AG04450 (cell line): Measurements from ENCODE around the gene KIF26B. TPM values are rescaled to one million over a fixed set of nuclear protein-coding genes. Genes with fewer than 3 reads are reported as not detected.

ENCODE experiments used
- CTCF ChIA-PET: fragments of 300-600, 350-600 bp; formaldehyde crosslinking; extraction: SDS; loops from one replicate; lab custom pipeline; 2022; ENCODE audit warnings: antibody characterized with exemption, inconsistent platforms; lab: Charles Lee
- POLR2A ChIA-PET: fragments of 350-600 bp; formaldehyde crosslinking; extraction: SDS; loops from one replicate; lab custom pipeline; 2021; ENCODE audit warnings: antibody characterized with exemption, inconsistent platforms; lab: Yijun Ruan, JAX
- DNase-seq: peaks from one replicate; pipeline ENCODE4 v3.0.0-alpha.2; 2011; ENCODE audit warnings: low read depth, low spot score
- H3K27ac ChIP-seq: one replicate; pipeline ENCODE4 v1.5.1; 2012; ENCODE audit warnings: low read depth, low read length, control low read depth
- H3K27me3 ChIP-seq: one replicate; pipeline ENCODE4 v1.6.0; 2012; ENCODE audit warnings: low read length; ENCODE audit not compliant: control insufficient read depth, insufficient read depth
- H3K4me3 ChIP-seq: 2 replicates; pipeline ENCODE4 v1.5.1; 2011; ENCODE audit warnings: mild to moderate bottlenecking, low read depth, low read length, control low read depth
- H3K9me3 ChIP-seq: 2 replicates; pipeline ENCODE4 v1.5.1; 2012; ENCODE audit warnings: low read length; ENCODE audit not compliant: control insufficient read depth, insufficient read depth
- polyA plus RNA-seq: library from polyadenylated mRNA; depleted of rRNA; stranded (reverse); fragments of >200 nt; gene quantifications from 2 replicates; pipeline ENCODE4 v1.2.3, GENCODE V29; 2011
- TF ChIP-seq, protein P1 (sequence below): IDR thresholded peaks from 2 replicates; pipeline ENCODE4 v1.5.1; 2011; ENCODE audit warnings: low read depth, low read length, control low read depth, inconsistent platforms

The KIF26B gene
- polyA plus RNA-seq, 1 experiment: 2.4 TPM

DNA sequence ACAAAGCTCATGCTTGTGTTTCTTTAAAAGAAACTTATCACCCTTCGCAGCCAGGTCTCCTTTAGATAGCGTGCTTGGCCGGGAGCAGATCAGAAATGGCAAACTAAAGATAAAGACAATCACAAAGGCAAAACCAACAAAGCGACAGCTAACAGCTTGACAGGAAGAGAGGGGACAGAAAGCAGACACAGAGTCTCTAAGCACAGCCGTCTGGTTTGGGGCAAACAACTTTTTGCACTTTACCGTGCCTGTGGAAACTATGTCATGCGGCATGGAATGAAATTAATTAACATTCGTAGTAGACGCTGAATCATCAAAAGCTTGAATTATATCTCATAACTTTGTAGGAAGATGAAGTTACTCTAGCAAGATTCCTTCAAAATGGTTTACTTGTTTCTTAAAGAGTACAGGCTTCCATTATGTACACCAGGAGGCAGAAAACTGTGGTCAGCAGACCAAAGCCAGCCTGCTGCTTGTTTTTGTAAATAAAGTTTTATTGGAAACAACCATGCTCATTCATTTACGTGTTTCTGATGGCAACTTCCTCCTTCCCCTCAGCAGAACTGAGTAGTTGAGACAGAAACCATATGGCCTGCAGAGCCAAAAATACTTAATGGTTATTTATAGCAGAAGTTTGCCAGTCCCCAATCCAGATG is 183.2 kb downstream of the KIF26B start:
- DNase-seq: peak; percentile 6
- H3K27me3 ChIP-seq: no peaks in the 10 kb centered on the region
- no peak overlapping the region for H3K4me3 ChIP-seq
- H3K9me3 ChIP-seq: no peaks in the 10 kb centered on the region
- ChIA-PET POLR2A (no interaction called here), CTCF (no interaction called here)
- no peak overlapping the region for H3K27ac ChIP-seq
- TF ChIP-seq, protein P1, sequence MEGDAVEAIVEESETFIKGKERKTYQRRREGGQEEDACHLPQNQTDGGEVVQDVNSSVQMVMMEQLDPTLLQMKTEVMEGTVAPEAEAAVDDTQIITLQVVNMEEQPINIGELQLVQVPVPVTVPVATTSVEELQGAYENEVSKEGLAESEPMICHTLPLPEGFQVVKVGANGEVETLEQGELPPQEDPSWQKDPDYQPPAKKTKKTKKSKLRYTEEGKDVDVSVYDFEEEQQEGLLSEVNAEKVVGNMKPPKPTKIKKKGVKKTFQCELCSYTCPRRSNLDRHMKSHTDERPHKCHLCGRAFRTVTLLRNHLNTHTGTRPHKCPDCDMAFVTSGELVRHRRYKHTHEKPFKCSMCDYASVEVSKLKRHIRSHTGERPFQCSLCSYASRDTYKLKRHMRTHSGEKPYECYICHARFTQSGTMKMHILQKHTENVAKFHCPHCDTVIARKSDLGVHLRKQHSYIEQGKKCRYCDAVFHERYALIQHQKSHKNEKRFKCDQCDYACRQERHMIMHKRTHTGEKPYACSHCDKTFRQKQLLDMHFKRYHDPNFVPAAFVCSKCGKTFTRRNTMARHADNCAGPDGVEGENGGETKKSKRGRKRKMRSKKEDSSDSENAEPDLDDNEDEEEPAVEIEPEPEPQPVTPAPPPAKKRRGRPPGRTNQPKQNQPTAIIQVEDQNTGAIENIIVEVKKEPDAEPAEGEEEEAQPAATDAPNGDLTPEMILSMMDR: no peak

DNA sequence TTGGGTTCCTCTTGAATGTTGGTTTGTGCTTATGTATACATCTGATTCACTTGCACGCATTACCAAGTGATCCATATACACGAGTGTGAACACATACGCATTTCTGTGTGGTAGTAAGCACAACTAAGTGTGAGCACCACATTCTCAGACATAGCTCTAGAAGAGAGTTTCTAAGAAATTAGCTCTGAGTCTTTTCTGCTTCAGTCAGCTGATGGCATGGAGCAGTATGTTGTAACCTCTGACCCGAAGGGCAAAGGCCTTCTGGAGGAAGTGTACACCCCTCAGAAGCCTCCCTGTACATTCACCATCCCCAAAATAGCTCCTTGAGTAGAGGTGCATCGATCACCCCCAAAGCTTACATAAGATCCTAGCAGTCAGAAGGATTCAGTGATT is 183.7 kb downstream of the KIF26B start:
- no peak for DNase-seq
- ChIA-PET POLR2A (no interaction called here), CTCF (interaction anchor here (0.5 kb wide), 1 partner anchor 699 kb away, joined by 4 read pairs; no protein-coding TSS in a partner anchor)
- Histone ChIP-seq H3K27ac (no peak overlapping the region), H3K4me3 (no peak overlapping the region), H3K27me3 (no peaks in the 10 kb centered on the region), H3K9me3 (no peaks in the 10 kb centered on the region)
- TF ChIP-seq, protein P1: no peak

DNA sequence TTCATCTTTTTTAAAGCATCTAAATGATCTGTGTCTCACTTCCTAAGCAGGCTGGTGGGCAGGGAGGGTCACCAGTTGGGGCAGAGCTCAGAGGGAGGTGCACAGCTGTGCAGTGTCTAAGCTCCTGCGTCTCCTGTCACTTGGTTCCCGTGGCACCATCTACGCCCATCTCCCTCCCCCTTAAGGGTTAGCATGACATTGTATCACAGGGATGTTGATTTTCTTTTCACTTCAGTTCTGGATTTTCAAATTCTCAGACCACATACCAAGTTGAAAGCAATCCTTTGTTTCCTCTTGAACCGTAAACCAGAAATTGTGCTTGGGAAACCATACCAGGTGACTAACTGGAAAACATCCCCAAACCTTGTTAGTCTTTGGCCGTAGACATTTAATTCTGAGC is 187.0 kb downstream of the KIF26B start:
- Histone ChIP-seq H3K27me3 (no peaks in the 10 kb centered on the region), H3K9me3 (peaks cover 5% of the 10 kb centered on the region; the same call in 1 of the 2 replicates), H3K4me3 (no peak overlapping the region), H3K27ac (no peak overlapping the region)
- CTCF ChIA-PET: no interaction called here
- POLR2A ChIA-PET: no interaction called here
- TF ChIP-seq, protein P1: no peak
- no peak for DNase-seq

DNA sequence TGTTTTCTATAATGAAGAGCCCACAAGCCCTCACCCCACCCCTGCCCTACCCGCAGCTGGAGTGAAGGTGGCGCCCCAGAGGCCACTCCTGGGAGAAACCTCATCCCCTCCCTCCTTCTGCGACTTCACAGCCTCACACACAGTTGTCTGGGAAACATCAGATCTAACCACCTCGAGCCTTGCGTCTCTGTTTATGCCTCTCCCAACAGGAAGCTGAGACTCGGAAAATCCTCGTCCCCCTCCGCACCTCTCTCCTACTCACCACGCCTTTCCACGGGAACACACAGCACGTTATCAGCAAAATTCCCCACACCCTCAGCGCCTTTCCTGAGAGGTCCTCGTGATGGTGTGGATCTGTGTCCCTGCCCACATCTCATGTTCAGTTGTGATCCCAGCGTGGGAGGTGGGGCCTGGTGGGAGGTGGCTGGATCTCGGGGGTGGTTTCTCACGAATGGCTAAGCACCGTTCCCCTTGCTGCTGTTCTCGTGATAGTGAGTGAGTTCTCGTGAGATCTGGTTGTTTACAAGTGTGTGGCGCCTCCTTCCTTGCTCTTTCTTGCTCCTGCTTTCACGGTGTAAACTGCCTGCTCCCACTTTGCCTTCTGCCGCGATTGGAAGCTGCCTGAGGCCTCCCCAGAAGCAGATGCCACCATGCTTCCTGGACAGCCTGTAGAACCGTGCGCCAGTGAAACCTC is 190.6 kb downstream of the KIF26B start:
- CTCF ChIA-PET: no interaction called here
- POLR2A ChIA-PET: no interaction called here
- Histone ChIP-seq H3K27ac (no peak overlapping the region), H3K4me3 (no peak overlapping the region), H3K27me3 (no peaks in the 10 kb centered on the region), H3K9me3 (peaks cover 5% of the 10 kb centered on the region; the same call in 1 of the 2 replicates)
- TF ChIP-seq, protein P1: no peak
- DNase-seq: no peak

DNA sequence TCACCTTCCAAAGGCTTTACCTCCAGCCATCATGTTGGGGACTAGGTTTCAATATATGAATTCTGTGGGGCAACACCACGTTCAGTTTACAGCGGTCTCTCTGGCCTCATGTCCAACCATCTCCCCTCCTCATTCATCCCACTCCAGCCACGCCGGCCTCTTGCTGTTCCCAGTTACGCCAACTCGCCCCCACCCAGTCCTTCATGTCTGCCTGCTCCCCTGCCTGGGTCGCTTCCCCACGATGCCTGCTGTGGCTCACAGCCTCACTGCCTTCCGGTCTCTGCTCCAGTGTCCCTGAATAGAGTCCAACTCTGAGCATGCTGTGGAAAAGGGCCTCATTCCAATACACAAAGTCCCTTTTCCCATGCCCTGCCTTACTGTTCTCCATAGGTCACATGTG is 193.8 kb downstream of the KIF26B start:
- ChIA-PET CTCF (no interaction called here), POLR2A (no interaction called here)
- no peaks in the 10 kb centered on the region for H3K27me3 ChIP-seq
- H3K9me3 ChIP-seq: peaks cover 5% of the 10 kb centered on the region; the same call in 1 of the 2 replicates
- no peak overlapping the region for H3K27ac ChIP-seq
- no peak for DNase-seq
- no peak overlapping the region for H3K4me3 ChIP-seq
- TF ChIP-seq, protein P1: no peak
